GM10266 (cell line): ENCODE results near the gene ADAMTSL2.

ENCODE experiments used
- DNase-seq: peaks from one replicate; pipeline ENCODE4 v3.0.0; 2012; ENCODE audit errors: extremely low spot score
- TF ChIP-seq, protein P1 (sequence below): IDR thresholded peaks from 2 replicates; pipeline ENCODE4 v1.5.1; 2012; ENCODE audit warnings: mild to moderate bottlenecking, low read depth; ENCODE audit not compliant: control insufficient read depth, insufficient read depth; ENCODE audit errors: missing control alignments

ADAMTSL2 gene

DNA sequence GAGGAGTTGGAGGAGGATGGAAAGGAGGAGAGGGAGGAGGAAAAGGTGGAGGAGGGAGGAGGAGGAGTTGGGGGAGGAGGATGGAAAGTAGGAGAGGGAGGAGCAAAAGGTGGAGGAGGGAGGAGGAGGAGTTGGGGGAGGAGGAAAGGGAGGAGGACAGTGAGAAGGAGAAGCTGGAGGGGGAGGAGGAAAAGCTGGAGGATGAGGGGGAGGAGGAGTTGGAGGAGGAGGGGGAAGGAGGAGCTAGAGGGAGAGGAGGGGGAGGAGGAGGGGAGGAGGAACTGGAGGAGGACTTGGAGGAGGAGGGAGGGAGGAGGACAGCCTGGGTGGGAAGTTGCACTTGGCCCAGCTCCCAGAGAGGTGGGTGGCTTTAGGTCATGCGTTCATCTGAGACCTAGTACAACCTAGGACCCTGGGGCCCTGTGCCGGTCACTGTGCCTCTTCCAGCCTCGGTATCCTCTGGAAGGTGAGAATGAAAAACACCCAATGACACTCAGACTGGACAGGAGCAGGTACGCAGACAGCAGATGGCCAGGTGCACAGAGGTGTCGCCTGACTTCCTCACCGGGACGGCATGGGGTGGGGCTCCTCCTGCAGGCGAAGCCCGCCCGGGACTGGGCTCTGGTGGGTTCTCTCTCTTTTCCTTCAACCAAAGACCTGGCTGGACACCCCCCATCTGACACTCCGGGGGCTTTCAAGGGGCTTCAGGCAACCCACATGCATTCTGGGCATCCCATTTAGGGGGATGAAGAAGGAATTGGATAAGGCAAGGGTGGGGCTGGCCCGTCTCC, 43.4 kb upstream of the ADAMTSL2 start:
- no peak for DNase-seq
- TF ChIP-seq, protein P1, sequence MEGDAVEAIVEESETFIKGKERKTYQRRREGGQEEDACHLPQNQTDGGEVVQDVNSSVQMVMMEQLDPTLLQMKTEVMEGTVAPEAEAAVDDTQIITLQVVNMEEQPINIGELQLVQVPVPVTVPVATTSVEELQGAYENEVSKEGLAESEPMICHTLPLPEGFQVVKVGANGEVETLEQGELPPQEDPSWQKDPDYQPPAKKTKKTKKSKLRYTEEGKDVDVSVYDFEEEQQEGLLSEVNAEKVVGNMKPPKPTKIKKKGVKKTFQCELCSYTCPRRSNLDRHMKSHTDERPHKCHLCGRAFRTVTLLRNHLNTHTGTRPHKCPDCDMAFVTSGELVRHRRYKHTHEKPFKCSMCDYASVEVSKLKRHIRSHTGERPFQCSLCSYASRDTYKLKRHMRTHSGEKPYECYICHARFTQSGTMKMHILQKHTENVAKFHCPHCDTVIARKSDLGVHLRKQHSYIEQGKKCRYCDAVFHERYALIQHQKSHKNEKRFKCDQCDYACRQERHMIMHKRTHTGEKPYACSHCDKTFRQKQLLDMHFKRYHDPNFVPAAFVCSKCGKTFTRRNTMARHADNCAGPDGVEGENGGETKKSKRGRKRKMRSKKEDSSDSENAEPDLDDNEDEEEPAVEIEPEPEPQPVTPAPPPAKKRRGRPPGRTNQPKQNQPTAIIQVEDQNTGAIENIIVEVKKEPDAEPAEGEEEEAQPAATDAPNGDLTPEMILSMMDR, result no peak

- no peak for DNase-seq
- TF ChIP-seq, protein P1, result no peak
Measured at GRCh38 chr9:133491656-133491925, 42.9 kb upstream of the ADAMTSL2 start.

DNA sequence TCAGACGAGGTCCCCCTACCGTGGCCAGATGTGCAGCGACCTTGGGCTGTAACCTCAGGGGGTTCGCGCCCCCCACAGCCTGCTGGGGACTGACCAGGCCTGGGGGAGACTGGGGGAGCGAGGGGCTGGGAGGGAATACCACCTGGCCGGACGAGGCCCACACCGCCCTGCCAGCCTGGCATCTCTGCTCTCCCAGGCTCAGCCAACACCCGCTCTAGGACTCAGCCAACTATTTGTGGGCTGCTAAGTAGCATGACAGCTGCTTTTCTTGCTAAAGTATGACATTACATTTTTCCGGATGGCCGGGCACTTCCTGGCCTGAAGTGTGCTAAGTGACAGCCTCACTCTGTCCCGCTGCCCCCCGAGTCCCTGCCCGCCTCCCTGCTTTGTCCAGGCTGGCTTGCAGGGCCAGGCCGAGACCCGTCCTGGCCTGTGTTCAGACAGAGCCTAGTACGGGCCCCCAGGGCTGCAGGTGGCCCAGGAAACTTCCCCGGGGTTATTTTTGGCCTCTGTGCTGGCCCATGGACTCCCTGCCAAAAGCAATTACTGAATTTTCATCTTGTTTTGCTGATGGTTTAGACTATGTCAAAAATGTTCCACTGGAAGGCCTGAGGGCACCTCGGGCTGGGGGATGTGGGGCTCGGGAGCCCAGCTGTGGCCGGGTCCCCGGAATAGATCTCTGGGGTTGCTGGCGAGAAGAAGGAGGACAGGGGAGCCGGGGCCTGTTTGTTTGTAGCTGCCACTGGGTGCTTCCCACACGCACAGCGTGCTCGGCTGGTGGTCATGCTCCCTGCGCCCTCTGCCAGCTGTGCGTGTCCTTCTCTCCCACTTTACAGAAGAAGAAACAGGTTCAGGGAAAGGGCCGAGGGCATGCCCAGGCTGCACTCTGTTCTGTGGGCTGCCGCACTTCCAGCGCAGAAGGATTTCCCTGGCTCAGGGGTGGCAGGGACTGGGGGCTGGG, 42.2 kb upstream of the ADAMTSL2 start:
- DNase-seq, result no peak
- TF ChIP-seq, protein P1, result no peak

DNA sequence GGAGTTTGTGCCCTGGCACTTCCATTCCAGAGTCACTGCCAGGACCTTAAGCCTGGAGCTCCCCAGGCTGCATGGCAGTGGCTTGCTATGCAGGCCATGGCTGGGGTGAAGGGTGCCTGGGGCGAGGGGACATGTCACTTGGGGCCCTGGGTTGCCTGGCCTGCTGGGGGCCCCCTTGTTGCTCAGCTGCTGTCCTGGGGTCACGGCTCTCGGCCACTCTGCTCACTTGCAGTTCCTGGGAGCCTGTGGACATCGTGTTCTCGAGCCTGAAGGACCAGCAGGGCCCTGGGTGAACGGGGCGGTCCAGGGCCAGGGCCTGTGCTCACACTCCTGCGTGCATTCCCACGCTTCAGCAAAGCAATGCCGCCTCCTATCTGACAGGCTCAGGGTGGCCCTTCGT, 41.1 kb upstream of the ADAMTSL2 start:
- DNase-seq, result no peak
- TF ChIP-seq, protein P1, result no peak

GRCh38 chr9:133493845-133494540, 40.5 kb upstream of the ADAMTSL2 start:
- TF ChIP-seq, protein P1, result no peak
- no peak for DNase-seq

DNA sequence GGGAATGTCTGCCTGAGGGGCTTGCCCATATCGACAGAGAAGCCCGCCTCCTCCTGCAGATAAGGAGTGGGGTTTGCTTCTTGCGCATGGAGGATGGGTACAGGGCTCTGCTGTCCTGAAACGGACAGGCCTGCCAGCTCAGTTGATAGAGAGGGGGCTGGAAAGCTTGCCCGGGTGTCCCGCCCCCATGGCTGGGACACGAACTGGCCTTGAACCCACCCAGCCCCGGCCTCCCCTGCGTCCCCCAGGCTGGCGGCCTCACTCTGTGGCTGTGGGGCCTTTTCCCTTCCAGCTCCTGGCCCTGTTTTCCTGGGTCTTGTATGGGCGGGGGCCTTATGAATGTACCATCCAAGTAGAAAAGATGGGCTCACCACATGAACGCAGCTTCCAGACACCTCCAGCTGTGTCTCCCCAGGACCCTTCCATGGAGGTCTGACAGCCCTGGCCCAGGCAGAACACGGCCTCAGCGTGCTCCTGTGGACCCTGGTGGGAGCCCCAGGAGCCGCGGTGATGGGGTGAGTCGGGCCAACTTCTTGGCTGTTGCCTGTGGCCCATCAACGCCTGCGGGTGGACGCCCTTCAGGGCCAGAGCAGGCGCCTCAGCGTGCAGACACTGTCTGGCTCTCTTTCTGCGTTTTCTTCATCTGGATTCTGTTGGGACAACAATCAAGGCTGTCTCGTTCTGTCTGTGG, 39.7 kb upstream of the ADAMTSL2 start:
- TF ChIP-seq, protein P1, result no peak
- DNase-seq, result no peak
